PFSK-1 (cell line): ENCODE results near the gene MKLN1.

ENCODE experiments used
- FOXP2 ChIP-seq: optimal IDR thresholded peaks from 2 replicates; pipeline ENCODE3; 2011; ENCODE audit warnings: borderline replicate concordance, control low read depth, inconsistent platforms; ENCODE audit not compliant: insufficient read depth; ENCODE audit errors: extremely low read length, extremely low read depth
- POLR2AphosphoS5 ChIP-seq: IDR thresholded peaks from 2 replicates; pipeline ENCODE4 v1.6.1; 2012; ENCODE audit warnings: low read depth, mild to moderate bottlenecking, control low read depth, low read length, moderate library complexity
- SIN3A ChIP-seq: IDR thresholded peaks from 2 replicates; pipeline ENCODE4 v1.6.1; 2012; ENCODE audit warnings: mild to moderate bottlenecking, low read length, moderate library complexity, borderline replicate concordance; ENCODE audit not compliant: insufficient read depth
- TAF1 ChIP-seq: IDR thresholded peaks from 2 replicates; pipeline ENCODE4 v1.6.1; 2012; ENCODE audit warnings: low read length, control low read depth, borderline replicate concordance; ENCODE audit not compliant: insufficient read depth
- TF ChIP-seq, protein P1 (sequence below), 2 experiments: IDR thresholded peaks; 2 replicates each; pipeline versions ENCODE4 v1.6.1 to v1.8.0; 2011 to 2012; ENCODE audit warnings: low read depth in 2 of 2, low read length in 2 of 2, control low read depth in 1 of 2, inconsistent platforms in 1 of 2, mild to moderate bottlenecking in 1 of 2, moderate library complexity in 1 of 2; ENCODE audit not compliant: insufficient read depth in 1 of 2

Gene MKLN1

DNA sequence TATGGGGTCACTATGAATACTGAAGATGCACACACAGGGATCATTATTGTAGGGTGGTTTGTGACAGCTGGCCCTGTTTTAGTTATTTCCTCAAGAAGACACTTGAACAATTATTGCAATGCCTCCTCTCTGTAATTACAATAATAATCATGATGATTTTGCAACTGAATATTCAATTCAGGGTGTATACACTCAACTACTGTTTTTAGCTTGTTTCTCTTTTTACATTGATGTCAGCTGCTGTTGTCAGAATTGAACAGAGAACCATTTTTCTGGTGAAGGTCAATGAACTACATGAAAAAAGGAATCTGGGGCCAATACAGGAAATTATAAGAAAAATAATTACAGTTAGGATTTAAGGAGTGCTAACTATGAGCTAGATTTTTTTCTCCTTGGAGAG is 28.6 kb upstream of the MKLN1 start:
- TF ChIP-seq POLR2AphosphoS5 (no peak), SIN3A (no peak), TAF1 (no peak)

- TF ChIP-seq, protein P1, sequence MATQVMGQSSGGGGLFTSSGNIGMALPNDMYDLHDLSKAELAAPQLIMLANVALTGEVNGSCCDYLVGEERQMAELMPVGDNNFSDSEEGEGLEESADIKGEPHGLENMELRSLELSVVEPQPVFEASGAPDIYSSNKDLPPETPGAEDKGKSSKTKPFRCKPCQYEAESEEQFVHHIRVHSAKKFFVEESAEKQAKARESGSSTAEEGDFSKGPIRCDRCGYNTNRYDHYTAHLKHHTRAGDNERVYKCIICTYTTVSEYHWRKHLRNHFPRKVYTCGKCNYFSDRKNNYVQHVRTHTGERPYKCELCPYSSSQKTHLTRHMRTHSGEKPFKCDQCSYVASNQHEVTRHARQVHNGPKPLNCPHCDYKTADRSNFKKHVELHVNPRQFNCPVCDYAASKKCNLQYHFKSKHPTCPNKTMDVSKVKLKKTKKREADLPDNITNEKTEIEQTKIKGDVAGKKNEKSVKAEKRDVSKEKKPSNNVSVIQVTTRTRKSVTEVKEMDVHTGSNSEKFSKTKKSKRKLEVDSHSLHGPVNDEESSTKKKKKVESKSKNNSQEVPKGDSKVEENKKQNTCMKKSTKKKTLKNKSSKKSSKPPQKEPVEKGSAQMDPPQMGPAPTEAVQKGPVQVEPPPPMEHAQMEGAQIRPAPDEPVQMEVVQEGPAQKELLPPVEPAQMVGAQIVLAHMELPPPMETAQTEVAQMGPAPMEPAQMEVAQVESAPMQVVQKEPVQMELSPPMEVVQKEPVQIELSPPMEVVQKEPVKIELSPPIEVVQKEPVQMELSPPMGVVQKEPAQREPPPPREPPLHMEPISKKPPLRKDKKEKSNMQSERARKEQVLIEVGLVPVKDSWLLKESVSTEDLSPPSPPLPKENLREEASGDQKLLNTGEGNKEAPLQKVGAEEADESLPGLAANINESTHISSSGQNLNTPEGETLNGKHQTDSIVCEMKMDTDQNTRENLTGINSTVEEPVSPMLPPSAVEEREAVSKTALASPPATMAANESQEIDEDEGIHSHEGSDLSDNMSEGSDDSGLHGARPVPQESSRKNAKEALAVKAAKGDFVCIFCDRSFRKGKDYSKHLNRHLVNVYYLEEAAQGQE (IDR thresholded peaks at IDR 0.05; ENCODE audit: insufficient read depth in 1 of 2, low read depth in 2 of 2, low read length in 2 of 2), result no peak
- TF ChIP-seq POLR2AphosphoS5 (no peak), SIN3A (no peak), FOXP2 (no peak), TAF1 (no peak)
Observed at GRCh38 chr7:131300078-131300477, 27.6 kb upstream of the MKLN1 start.

GRCh38 chr7:131300572-131301466 is 26.9 kb upstream of the MKLN1 start:
- TF ChIP-seq, protein P1 (IDR thresholded peaks at IDR 0.05; ENCODE audit: insufficient read depth in 1 of 2, low read depth in 2 of 2, low read length in 2 of 2), result no peak
- TF ChIP-seq FOXP2 (no peak), SIN3A (no peak), POLR2AphosphoS5 (no peak), TAF1 (no peak)

DNA sequence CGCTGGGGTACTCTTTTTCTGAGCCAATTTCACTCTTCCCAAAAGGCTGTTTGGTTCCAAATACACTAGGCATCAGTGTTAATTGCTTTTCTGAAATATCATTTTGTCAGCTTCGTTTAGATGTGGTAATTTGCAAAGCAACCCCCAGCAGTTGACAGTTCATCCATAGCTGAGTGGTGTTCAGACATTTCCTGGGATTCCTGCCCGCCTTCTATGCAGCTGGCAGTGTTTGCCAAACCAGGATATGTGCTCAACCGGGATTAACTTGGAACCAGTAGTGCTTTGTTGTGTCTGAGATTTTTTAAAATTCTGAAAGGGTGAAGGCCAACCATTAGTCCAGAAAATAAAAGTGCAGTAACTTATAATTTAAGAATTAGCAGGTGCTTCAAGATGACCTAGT is 25.2 kb upstream of the MKLN1 start:
- TF ChIP-seq, protein P1 (IDR thresholded peaks at IDR 0.05; ENCODE audit: insufficient read depth in 1 of 2, low read depth in 2 of 2, low read length in 2 of 2), result no peak
- no peak for TF ChIP-seq SIN3A
- TF ChIP-seq TAF1, result no peak
- TF ChIP-seq FOXP2, result no peak
- TF ChIP-seq POLR2AphosphoS5, result no peak

DNA sequence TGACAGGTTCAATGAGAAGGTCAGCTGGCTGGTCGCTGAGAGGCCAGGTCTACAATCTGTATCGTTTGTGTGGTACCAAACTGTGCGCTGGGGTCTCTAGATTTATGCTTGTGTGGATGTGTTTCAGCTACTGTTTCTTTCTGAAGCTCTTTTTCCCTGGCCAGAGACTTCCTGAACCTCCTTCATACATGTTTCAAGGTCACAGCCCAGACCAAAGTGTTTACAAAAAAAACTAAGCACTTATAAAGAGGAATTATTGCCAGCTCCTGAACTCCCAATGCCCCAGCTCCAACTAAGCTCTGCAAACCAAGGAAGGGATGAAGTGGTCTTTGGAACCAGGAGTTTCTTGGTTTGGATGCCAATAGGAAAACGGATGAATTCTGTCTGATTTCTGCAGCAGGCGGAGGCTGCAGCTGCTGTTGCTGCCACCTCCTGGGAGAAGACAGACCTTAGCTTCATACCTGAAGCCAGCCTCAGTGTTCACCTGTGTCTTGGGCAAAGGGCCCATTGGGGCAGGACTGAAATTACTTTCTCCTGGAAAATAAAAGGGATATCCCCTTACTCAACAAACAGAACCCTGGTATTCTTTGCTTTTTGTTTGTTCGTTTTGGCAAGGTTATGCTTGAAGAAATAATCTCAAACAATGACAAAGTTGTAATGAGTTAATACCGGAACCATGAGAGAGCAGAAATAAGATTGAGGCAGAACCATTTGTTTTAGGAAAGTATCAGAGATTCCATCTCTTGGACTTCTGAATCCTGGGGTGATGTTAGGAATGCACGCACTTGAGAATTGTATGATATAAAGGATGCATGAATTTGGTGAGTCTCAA is 24.6 kb upstream of the MKLN1 start:
- TF ChIP-seq TAF1 (no peak), FOXP2 (no peak), SIN3A (no peak), POLR2AphosphoS5 (no peak)
- TF ChIP-seq, protein P1 (IDR thresholded peaks at IDR 0.05; ENCODE audit: insufficient read depth in 1 of 2, low read depth in 2 of 2, low read length in 2 of 2), result no peak
